NB4 (cell line): Measurements from ENCODE around the gene ASCC1.
A peak's percentile ranks its signal among the peaks of the same experiment; 100 is the strongest.

Experiments
- MYC ChIP-seq: IDR thresholded peaks from 2 replicates; pipeline ENCODE4 v1.6.1; 2011; ENCODE audit warnings: low read depth, low read length
- POLR2A ChIP-seq: IDR thresholded peaks from 2 replicates; pipeline ENCODE4 v1.6.1; 2011; ENCODE audit warnings: mild to moderate bottlenecking; ENCODE audit not compliant: insufficient read length; ENCODE audit errors: extremely low read depth
- TF ChIP-seq, protein P1 (sequence below): IDR thresholded peaks from one replicate; pipeline ENCODE4 v1.5.1; 2012; ENCODE audit warnings: low read depth, low read length

DNA sequence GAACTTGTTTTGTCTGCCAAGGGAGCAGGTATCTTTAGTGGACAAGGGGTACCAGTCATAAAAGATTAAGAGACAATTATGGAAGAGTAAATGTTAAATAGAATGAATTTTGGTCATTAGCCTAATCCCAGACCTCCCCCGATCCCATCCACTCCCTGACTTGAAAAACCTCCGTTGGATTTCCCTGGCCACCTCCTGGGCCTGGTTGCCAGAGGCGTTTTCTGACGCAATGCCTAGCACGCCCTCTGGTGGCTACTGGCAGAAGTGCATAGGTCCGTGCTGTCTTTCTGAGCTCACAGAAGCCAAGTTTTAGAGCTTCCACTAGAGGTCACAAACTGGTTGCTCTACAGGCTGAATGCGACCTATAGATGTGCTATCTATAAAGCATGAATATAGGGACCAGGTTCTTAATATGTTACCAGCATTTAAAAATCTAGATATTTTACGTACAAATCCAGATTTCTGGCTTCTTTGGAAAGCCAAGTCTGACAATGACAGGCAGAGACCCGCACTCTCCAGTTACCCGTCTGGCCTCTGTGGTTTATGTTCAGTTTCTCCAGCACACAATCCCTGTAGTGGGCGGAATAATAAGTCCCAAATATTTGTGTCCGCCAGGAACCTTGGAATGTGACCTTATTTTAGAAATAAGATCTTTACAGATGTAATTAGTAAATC is 167.5 kb downstream of the ASCC1 start:
- TF ChIP-seq, protein P1, sequence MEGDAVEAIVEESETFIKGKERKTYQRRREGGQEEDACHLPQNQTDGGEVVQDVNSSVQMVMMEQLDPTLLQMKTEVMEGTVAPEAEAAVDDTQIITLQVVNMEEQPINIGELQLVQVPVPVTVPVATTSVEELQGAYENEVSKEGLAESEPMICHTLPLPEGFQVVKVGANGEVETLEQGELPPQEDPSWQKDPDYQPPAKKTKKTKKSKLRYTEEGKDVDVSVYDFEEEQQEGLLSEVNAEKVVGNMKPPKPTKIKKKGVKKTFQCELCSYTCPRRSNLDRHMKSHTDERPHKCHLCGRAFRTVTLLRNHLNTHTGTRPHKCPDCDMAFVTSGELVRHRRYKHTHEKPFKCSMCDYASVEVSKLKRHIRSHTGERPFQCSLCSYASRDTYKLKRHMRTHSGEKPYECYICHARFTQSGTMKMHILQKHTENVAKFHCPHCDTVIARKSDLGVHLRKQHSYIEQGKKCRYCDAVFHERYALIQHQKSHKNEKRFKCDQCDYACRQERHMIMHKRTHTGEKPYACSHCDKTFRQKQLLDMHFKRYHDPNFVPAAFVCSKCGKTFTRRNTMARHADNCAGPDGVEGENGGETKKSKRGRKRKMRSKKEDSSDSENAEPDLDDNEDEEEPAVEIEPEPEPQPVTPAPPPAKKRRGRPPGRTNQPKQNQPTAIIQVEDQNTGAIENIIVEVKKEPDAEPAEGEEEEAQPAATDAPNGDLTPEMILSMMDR, result peak; percentile 100
- TF ChIP-seq MYC (peak; percentile 70), POLR2A (no peak)
